ENCODE data around the gene ENTPD7.
"Not testable (repeated sequence)": the region's sequence is repeated elsewhere in the genome, so short reads cannot be mapped to it uniquely, and the experiment has no call there.

ENTPD7 gene, protein sequence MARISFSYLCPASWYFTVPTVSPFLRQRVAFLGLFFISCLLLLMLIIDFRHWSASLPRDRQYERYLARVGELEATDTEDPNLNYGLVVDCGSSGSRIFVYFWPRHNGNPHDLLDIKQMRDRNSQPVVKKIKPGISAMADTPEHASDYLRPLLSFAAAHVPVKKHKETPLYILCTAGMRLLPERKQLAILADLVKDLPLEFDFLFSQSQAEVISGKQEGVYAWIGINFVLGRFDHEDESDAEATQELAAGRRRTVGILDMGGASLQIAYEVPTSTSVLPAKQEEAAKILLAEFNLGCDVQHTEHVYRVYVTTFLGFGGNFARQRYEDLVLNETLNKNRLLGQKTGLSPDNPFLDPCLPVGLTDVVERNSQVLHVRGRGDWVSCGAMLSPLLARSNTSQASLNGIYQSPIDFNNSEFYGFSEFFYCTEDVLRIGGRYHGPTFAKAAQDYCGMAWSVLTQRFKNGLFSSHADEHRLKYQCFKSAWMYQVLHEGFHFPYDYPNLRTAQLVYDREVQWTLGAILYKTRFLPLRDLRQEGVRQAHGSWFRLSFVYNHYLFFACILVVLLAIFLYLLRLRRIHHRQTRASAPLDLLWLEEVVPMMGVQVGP

DNA sequence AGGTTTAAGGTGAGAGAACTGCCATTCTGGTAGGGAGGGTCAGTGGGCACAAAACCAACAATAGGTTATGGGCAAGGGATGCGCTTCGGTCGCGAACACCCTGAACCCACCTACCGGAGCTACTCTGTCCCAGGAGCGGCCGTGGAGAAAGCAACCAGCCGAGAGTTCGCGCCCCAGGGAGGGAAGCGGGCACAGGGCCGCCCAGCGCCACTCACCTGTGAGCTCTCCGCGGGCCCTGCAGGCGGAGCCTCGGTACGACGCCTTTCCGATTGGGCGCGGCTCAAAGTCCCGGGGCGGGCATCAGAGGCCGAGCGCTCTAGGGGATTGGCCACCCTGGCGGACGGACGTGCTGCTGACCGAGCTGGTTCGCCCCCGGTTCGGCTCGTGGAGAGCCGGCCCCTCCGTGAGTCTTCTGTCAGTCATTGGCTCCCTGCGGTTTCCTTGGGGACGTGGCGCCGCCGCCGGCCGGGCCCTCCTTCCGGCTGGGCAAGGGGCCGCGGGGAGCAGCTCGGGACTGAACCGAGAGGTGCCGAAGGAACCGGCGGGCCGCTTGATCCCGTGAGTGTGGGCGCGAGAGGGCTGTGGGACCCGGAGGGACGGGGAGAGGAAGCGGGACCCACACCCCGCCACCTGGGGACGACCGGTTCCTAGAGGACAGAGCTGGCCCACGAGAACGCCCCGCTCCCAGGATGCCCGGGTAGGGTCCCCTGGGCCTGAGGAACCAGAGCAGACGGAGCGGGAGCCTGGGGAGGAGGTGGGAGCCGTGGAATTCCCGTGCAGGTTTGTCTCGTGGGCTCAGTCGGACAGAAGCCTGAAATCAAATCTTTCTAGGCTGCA is at the start of gene ENTPD7:
Gene ENTPD7, plus strand, starts transcription at position 479 of the 837 bp plus-strand sequence. CDS start 448 bp downstream, outside the sequence.
- peak; percentile 93 for DNase-seq (ENCODE audit: low spot score)

DNA sequence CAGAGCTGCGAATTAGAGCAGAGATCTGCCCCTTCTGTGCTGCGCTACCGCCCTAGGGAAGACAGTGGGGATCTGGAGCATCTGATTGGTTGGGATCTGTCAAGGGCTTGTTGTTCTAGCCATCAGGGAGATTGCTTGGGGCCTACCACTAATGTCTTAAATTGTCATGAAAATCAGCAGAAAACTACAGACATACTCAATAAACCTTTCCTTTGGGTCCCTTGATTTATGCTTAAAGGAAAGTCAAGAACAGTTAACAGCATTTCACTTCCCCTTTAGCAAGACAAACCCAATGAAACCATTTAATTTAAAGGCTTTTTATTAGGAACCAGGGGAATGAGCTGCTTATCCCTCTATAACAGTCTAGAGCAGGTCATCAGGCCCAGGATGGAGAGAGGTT is 49.1 kb upstream of the ENTPD7 start:
- DNase-seq (ENCODE audit: low spot score), result no peak

DNA sequence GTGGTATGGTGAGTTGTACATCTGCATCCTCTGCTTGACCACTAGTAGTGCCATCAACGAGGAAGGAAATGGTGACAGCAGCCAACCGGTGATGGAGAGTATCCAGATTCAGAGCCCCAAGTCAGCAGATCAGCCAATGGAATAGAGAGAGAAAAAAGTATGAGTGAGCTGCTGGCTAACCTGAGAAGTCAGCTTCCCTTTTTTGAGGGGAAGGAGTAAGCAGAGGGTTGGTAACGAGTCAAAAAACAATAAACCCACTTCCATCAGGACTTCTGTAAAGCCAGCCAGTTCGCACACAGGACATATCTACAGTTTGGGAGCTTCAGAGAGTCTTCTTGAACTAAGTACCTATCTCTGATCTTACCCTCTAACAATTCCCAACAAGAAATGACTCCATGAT is 48.0 kb upstream of the ENTPD7 start:
- DNase-seq (ENCODE audit: low spot score), result no peak

DNA sequence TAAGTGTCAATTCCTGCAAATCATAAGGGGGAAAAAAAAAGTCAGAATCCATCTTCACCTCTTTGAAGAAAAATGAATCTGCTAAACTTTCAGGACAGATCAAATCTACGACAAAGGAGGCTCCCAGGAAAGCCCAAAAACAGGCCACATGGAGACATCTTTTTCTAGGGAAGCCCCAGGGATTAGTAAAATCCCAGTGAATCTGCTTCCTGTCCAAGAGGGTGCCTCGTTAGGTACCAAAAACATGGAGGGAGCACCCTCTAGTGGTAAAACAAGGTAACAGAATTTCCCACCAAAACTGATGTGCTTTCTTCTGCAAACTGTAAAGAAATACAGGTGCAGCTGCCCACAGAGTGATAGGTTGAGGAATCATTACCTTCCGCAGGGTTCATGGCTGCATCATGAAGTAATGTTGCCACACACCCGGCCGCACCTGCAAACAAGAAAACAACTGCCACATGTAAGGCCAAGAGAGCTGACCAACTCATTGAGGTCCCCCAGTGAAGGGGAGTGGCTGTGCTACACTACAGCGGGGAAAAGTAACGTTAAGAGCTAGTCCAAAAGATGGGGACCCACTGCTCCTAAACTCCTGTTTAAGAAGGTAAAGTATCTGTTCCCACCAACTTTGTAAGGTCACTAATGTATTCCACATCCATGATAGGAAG is 47.0 kb upstream of the ENTPD7 start:
- DNase-seq (ENCODE audit: low spot score), result peak; percentile 79

DNA sequence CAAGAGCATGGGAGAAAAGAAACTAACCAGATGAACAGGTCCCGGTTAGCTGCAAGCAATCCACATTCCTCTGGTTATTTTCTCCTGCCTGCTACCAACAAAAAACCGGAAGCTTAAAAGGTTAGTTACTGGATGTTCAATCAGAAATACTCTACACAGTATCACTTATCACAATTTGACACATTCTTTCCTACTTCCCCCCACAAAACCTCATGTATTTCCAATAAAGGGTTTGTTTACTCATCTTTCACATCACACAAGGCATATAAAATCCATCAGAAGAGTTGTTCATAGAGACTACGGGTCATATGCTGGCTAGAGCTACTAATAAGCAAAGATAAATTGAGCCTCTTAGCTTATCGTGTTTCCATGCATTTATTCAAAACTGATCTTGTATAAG is 43.9 kb upstream of the ENTPD7 start:
- no peak for DNase-seq (ENCODE audit: low spot score)

DNA sequence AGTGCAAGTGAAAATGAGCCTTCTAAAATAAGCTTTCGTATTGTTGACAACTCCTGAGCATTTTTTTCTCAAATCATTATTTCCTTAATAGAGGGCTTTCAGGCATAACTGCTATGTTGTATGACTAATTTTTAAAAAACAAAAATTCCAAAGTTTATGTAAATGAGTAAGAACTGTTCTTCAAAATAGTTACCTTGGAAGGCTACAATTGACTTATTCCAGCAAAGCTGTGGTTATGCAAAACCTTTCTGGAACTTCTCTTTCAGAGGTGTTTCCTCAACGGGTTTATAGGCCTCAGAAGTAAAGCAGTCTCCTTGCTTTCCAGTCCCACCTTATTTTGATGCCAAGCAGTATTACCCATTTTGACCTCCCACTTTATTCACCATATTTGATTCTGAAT is 41.6 kb upstream of the ENTPD7 start:
- no peak for DNase-seq (ENCODE audit: low spot score)

DNA sequence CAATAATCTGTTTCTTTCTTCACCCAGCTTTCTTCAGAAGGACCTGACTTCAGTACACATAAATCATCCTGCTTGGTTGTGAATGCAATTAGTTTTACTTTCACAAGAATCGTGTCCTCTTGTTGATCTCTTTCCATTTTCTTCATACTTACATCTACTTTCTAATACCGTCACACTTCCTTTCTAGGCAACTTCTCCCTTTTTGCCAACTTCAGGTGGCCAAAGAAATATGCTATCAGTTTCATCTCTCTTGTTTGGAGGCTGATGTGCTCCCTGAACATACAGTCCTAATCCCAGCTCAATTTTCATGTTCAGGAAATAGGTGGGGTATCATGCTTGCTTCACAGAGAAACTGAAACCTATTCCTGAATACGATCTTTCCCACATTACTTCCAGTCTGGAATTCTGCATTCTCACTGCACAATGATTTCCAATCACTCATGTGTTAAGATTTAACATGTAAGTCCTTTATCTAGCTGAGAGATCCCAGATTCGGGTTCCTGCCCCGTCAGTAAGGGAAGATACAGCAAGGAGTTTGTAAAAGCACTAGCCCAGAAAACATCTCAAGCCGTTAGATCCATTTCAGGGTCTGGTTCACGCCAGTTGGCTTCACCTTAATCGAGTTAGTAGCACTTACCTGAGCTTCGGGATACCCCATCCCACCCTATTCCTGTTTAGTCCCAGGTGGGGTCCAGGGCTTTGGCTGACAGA is 40.1 kb upstream of the ENTPD7 start:
- peak; percentile 68 for DNase-seq (ENCODE audit: low spot score)

DNA sequence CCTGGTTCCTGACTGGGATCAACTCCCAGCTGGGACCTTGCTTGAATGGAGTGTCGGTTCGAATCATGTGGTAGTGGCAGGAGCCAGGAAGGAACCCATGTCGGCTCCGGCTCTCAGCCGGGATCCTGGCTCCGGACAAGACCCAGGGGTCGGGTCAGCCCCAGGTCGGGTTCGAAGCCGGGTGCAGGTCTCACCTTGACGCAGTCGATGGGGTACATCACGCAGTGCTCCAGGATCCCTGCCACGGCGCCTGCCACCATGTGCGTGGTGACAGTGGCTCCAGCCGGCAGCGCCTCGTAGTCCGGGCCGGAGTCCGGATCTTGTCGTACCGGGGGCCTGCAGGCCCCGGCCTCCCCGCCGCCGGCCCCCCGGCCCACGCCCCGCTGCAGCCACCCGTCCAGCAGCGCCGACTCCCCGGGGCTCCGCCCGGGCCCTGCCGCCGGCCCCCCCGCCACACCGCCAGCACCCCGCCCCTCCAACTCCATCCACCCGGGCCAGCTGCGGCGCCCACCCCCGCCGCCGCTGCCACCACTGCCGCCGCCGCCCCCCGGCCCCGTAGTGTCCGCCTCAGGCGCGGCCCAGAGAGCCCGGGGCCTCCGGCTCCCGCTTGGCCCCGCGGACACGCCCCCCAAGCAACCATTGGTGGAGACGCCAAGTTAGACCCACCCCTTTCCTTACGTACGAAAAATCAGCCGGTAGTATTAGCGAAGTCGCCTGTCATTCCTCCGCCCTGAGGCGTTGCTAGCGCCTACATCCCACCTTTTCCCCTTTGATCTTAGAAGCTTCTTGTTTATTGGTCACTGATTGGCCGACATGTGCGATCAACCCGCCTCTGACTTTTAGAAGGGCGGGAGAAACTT is 39.2 kb upstream of the ENTPD7 start, which contains the start of gene SLC25A28:
Gene SLC25A28, minus strand, starts transcription at position 589 of the 860 bp plus-strand sequence. Its CDS starts 104 bp downstream, at position 485.
- peak; percentile 100 for DNase-seq (ENCODE audit: low spot score)

DNA sequence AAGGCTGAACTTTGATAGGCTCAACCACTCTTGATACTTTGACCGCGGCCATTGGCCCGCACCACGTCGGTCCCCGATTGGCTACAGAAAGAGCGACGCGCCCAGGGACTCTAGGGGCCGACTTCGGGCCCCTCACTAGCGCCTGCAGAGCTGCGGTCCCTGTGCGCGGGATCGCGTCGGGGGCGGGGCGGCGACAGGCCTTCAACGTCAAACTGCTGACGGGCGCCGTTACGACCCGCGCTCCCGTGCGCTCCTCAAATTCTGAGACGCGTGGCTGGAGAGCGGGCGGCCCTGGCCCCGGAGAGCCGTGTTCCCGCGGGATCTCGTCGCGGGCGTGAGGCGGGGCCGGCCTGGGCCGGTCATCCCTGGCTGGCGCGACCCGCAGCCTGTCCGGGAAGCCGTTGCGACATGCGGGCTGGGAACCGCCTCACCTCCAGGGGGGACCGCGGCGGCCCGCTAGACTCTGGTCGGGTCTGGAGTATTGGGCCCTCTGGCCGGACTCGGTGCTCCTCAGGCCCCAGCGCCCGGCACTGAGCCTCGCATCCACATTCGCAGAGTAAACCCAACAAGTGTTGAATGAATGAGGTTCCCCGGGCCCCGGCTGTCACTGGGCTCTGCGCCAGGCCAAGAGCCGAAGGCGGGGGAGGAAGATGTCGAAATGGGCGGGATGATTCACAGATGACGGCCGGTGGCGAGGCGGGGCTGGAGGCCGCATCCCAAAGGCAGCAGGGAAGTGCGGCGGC is 38.4 kb upstream of the ENTPD7 start:
- DNase-seq (ENCODE audit: low spot score), result peak; percentile 71

DNA sequence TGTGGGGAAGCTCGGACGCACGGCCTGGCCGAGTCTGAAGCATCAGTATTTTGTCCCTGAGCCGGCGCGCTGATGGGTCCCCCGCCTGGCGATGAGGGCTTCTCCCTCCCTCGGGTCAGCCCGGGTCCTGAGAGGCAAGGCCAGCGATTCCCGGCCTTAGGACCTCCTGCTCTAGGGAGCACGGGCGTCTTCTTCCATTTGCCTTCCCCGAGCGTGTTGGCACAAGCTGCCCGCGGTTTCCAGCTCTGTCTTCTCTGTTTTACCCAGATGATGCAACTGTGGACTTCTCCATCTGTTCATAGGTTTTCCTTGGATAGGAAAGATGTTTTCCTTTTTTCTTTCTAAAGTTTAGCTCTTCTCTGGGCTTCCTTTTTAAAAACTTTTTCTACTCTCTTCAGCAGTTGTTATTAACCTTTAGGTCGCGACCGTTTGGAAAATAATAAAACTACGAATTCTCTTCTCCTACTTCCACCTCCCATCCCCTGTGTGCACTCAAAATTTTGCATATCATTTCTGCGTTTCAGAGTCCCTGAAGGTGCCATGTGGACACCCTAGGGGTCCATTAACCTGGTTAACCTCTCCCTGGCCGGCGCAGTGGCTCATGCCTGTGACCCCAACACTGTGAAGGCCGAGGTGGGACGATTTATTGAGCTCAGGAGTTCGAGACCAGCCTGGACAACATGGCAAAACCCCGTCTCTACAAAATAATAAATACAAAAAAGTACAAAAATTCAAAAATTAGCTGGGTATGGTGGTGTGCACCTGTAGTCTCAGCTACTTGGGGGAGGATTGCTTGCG is 37.7 kb upstream of the ENTPD7 start:
- no peak for DNase-seq (ENCODE audit: low spot score)

DNA sequence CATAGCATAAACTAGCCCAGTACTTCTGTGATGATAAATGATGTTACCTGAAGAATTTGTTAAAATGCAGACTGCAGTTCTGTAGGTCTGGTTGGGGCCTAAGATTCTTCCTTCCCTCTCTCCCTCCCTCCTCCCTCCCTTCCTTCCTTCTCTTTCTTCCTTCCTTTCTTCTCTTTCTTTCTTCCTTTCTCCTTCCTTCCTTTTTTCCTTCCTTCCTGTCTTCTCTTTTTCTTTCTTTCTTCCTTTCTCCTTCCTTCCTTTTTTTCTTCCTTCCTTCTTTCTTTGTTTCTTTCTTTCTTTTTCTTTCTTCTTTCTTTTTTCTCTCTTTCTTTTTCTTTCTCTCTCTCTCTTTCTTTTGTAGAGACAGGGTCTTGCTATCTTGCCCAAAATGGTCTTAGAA is 35.4 kb upstream of the ENTPD7 start:
- no peak for DNase-seq (ENCODE audit: low spot score)

DNA sequence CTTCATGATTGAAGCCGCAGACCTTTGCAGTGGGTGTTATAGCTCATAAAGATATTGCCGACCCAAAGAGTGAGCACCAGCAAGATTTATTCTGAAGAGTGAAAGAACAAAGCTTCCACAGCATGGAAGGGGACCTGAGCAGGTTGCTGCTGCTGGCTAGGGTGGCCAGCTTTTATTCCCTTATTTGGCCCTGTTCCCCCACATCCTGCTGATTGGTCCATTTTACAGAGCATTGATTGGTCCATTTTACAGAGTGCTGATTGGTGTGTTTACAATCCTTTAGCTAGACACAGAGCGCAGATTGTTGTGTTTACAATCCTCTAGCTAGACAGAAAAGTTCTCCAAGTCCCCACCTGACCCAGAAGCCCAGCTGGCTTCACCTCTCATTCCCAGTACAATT is 34.2 kb upstream of the ENTPD7 start:
- DNase-seq (ENCODE audit: low spot score), result not testable (repeated sequence)

DNA sequence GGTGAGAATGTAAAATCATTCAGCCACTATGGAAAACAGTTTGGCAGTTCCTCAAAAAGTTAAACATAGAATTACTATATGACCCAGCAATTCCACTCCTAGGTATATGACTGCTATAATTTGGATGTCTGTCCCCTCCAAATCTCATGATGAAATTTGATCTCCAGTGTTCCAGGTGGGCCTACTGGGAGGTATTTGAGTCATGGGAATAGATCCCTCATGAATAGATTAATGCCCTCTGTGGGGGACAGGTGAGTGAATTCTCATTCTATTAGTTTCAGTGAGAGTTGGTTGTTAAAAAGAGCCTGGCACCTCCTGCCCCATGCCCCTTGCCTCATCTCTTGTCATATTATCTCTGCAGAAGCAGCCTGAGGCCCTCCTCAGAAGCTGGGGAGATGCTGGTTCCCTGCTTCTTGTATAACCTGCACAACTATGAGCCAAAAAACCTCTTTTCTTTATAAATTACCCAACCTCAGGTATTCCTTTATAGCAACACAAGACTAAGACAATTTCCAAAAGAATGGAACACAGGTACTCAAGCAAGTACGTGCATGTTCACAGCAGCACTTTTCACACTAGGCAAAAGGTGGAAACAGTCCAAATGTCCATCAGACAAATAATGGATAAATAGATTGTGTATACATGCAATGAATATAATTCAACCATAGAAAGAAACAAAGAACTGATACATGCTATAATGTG is 30.2 kb upstream of the ENTPD7 start:
- DNase-seq (ENCODE audit: low spot score), result no peak

DNA sequence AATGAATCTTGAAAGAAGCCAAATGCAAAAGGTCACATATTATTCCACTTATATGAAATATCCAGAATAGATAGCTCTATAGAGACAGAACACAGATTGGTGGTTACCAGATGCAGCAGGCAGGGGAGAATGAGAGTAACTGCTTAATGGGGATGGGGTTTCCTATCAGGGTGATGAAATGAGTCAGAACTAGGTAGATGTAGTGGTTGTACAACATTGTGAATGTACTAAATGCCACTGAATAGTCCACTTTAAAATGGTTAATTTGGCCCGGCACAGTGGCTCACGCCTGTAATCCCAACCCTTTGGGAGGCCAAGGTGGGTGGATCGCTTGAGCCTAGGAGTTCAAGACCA is 29.7 kb upstream of the ENTPD7 start:
- no peak for DNase-seq (ENCODE audit: low spot score)

DNA sequence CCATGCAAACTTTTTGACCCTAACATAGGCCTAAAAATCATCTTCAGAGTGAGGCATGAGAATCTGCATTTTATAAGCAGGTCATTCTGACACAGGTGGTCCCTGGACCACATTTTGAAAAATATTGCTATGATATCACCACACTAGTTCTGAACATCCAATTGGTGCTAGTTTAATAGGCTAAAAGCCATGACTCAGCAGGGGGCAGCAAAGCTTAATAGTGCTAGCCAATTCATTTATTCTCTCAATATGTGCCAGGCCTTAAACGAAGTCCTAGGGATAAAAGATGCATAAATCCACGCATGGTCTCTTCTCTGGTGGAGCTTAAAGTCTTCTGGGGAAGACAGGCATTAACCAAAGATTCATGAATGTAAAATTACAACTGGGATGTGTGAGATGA is 28.9 kb upstream of the ENTPD7 start:
- DNase-seq (ENCODE audit: low spot score), result peak; percentile 49

DNA sequence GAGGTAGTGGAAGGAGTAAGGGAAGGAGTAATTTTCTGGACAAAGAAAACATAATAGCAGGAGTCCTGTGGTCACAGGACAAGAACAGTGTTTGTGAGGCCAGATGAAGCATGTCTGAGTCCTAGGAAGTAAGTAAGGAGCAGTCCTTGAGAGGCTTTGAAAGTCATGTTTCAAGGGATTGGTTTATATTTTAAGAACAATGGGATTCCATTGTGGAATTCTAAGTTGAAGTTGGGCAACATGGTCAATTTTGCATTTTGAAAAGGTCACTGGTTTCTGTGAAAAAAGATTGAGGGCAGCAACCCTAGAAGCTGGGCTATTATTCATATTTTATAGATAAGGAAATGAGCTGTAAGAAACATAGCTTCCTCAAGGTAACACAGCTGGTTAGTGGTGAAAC is 28.3 kb upstream of the ENTPD7 start:
- DNase-seq (ENCODE audit: low spot score), result no peak

DNA sequence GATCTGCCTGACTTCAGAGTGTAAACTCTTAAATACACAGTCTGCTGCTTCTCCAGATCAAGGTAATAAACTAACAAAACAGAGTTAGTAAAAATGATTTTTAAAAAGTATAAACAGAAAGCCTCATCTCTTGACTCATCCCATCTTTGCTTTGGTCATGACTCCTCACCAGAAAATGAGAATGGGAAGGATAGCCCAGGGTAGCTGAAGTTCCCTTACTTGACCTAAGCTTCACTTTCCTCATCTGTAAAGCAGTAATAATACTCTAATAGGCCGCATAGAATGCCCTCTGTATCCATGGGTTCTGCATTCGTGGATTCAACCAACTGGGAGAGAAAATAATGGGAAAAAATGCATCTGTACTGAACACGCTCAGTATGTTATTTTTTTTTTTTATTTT is 27.8 kb upstream of the ENTPD7 start:
- DNase-seq (ENCODE audit: low spot score), result no peak

DNA sequence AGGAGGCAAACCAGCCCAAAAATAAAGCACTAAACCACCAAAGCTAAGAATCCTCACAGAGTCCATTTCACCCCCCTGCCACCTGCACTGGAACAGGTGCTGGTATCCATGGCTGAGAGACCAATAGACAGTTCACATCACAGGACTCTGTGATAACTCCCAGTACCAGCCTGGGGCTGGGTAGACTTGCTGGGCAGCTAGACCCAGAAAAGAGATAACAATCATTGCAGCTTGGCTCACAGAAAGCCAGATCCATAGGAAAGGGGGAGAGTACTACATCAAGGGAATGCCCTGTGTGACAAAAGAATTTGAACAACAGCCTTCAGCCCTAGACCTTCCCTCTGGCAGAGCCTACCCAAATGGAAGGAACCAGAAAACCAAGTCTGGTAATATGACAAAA is 25.5 kb upstream of the ENTPD7 start:
- DNase-seq (ENCODE audit: low spot score), result no peak

All from NAMALWA (cell line).